T-helper 1 cell treated with Interleukin-12 subunit alpha and Interleukin-12 subunit beta and Interleukin-4 antibody, amounts not matched to agents 30 ng/mL and 1 ng/mL, for 36 hours (primary cell): ENCODE measurements around the gene MEGF6. TPM values are rescaled to one million over a fixed set of nuclear protein-coding genes. Genes with fewer than 3 reads are reported as not detected.

ENCODE experiments used
- intact Hi-C: fragments of 100-400 bp; cut with micrococcal nuclease; formaldehyde crosslinking; loops from one replicate; pipeline ENCODE4 v1.15.1; 2024
- total RNA-seq: library from RNA; stranded (reverse); gene quantifications from 2 replicates; pipeline ENCODE4 v1.2.3, GENCODE V29; 2022

Gene MEGF6
- total RNA-seq, 1 donor from 2014 or later = 9.6 TPM

DNA sequence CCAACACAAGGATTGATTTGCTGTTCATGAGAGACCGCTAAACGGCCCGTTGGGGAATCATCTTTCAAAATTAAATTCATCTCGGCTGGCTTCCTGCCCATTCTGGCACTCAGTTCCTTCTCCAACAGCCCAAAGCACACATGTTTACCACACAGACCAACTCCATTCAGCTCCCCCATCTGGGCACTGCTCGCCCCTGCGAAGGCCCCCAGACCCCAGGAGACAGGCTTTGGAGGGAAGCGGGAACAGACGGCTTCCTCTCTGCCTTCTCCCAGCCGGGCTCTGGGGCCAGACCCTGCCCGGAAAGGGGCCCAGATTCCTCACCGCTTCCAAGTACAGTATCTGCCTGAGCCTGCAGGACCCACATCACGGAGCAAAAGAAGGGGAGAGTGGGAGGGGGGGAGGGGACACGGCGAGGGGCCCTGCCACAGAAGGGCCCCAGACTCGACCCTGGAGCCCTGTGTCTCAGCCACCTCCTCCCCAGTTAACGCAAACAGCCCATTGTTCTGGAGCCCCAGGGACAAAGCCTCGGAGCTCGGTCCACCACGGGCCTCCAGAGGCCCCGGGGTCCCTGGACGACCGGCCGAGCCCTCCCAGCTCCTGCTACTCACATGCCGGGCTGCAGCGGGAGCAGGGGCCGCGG, 660 bp downstream of the MEGF6 start:
- intact Hi-C loops = no loop called here

DNA sequence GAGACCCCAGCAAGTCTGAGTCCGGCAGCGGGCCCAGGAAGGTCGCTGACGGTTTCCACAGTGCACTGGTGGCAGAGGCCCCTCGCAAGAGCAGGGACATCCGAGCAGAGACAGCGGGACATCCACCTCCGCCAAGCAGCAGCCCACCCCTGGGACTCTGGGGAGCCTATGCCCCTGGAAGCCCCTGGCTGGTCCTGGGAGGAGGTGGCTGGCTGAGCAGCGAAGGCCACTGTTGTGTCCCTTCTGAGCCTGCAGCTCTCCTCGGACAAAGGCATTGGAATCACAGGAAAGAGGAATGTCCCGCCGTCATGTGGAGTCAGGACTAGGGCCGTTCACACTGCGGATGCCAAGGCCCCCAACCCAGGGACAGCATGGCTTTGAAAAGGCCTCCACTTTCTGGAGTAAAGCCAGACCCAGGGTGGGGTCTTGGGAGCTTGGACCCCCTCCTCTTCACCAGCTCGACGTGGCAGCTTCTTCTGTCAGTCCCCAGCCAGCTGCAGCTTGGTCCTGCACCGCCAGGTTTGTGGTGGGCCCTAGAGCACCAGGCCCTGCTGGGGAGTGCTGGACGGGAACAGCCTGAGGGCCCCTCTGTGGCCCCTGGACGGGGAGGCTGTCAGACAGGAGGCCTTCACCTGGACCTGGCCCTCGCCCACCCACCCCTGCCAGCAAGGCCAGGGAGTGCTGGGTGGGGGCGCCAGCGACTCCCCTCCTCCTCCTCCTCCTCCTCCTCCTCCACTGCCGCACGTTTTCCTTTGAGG, 1.4 kb downstream of the MEGF6 start:
- intact Hi-C loops = no loop called here

DNA sequence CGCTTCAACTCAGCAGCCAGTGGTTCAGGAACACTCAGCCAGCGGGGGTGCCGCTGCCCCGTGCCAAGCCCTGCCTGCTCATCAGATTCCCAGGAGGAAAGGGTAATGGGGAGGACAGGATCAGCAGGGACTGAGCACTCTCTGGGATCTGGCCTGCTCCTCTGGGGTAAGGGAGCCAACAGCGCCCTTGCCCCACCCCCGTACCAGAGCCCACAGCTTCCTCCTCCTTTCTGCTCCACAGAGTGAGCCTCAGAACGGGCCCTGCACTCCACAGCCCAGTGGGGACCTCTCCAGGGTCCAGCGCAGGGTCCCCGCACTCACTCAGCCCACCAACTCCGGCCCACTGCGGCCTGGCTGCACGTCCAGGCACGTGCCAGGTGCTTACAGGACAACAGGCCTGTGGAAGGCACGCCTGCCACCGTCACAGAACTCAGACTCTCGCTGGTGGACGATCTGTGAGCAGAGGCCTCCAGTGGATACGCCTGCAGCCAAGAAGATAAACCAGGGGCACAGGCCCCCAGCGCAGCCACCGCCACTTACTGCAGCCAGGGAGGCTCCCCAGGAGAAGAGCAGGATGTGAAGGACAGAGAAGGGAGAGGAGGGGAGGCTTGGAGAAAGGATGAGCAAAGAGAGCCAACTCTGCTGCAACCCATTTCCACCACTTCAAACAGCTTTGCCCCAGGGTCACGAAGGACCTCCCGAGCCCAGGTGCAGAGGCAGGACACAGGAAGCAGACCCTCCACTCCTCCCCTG, 2.1 kb downstream of the MEGF6 start:
- intact Hi-C loops = no loop called here

DNA sequence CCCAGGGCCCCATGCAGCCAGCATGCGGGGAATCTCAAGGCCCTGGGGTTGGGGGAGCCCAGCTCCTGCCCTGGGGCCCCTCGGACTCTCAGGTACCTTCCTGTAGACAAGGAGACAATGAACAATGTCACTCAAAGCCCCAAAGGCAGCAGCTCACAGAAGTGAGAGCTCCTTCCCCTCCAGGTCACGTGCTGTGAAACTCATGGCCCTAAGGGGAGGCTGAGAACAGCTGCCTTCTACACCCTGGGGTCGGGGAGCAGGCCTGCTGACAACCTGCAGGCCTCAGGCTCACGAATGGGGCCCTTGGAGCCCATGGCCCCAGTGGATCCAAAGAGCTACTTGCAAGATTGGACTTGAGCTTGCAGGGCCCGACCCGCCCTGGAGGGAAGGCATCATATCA, 3.2 kb downstream of the MEGF6 start:
- intact Hi-C loops = no loop called here

DNA sequence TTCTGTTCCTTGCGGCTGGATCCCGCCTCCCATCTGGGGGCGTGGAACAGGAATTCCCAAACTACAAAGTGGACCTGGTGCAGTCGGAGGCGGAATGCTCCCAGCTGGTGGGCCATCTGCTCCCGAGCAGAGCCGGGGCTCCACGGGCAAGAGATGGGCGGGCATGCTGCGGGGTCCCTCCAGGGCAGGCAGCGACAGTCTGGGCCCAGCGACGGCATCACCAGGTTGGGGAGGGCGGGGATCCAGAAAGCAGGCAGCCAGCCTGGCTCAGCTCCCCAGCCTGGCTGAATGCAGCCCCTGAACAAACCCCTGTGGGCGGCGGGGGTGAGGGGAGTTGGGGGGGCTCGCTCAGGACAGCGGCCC, 3.6 kb downstream of the MEGF6 start:
- intact Hi-C loops = no loop called here

DNA sequence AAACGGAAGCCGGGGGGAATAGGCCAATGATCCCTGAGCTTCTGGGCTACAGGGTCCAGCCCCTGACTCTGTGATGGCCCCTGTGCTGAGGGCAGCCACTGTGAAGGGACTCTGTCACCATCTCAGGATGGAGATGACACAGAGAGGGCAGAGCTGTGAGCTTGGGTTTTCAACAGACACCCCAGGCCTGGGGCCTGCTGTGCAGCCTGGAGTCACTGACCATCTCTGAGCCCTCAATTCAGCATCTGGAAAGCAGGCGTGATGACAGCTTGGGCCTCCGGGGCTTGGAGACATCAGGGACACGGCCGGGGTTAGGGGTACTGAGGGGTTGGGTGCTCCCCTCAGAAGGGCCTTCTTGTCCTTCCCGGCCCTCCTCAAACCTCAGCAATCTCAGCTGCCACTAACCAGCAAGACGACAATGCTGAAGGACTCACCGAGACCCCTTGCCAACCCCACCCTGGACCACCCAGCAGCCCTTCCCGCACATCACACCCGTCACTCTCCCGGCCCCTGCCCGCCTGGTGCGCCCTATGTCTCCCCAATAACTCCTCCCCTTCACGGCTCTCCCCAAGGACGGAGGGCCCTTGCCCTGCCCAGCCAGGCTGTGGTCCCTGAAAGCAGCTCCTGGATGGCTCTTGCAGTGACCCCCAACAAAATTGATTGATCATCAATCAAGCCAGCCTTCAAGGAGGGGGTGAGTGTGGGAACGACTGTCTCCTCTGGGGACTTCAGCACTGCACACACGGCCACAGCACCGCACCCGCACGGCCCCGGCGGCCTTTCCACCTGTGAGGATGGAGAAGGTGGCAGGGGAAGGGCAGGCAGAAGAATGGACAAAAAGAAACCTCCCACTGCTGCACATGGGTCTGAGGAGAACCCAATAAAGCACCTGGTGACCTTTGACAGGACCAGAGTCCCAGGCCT, 4.3 kb downstream of the MEGF6 start:
- intact Hi-C loops = no loop called here

DNA sequence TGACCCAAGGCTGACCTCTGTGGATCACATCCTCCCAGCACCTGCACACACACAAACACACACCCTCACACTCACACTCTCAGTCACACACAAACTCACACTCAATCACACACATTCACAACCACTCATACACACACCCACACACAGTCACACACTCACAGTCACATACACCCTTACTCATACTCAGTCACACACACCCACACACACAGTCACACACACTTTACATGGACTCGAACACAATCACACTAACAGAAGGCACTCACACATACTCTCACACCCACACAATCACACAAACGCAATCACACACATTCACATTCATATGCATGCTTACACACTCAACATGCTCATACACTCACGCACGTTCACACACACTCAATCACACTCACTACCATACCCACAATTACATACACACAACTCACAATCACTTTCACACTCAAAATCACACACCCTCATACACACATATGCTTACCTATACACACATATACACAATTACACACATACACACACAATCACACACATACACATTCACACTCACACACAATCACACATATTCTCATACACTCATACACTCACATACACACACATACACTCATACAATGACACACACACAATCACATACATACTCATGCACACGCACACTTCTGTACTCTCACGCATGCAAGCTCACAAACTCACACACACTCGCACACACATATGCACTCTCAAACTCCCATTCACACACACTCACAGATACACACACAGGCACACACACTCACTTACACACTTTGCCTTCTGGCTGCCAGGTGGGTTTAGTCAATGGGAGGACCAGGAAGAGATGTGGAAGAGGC, 6.1 kb downstream of the MEGF6 start:
- intact Hi-C loops = no loop called here

DNA sequence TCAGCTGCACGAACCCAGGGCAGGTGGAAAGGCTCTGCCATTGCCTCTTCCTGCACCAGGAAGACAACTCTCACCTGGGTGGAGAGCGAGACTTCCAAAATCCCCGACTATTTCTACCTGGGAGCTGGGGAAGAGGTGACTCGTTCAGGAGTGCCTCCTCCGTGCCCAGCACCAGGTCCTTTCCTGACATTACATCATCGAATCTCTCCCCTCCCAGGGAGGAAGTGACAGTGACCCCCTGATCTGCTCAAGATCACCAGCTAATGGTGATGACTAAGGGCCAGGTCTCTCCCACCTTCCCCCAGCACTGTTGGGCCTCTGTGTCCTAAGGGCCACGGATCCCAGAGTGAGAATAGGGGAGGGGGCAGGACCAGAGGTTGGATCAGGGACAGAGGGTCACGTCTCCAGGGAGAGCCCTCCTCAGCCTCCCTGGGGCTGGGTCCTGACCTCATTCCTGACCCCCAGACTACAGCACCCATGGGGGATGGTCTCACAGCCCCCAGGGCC, 6.8 kb downstream of the MEGF6 start:
- intact Hi-C loops = no loop called here

DNA sequence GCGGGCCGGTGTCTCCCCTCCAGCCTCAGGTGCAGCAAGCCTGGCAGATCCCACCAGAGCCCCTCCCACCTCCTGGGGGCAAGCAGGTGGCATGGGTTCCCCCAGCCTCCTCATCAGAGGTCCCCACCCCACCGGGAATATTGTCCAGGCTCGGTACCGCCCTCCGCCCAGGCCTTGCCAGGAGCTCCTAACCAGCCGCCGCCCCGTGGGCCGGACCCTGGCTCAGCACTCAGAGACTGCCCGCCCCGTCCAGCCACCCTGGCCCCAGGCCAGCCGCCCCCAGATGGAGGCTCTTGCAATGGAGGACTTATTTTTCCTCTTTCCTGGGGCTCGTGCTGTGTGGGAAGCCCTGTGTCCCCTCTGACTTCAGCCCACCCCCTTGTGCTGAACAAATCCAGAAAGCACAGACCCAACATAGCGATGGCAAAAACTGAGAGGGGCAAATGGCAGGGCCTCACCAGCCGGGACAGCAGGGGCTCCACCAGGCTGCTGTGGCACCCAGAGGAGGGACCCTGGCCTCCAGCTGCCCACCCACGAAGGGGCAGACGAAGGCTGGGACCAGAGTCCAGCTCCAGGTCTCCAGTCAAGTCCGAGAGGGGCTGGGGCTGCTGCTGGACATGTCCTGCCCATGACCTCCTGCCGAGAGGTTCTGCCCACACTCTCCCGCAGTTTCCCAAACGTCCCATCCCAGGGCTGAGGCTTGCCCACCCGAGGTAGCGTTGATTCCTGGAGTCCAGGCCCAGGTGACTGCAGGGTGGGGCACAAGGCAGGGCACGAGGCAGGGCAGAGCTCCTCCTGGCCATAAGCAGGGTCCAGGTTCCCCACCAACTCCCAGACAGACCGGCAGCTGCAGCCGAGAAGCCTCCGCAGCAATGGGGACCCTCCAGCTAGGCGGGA, 7.5 kb downstream of the MEGF6 start:
- intact Hi-C loops = no loop called here

DNA sequence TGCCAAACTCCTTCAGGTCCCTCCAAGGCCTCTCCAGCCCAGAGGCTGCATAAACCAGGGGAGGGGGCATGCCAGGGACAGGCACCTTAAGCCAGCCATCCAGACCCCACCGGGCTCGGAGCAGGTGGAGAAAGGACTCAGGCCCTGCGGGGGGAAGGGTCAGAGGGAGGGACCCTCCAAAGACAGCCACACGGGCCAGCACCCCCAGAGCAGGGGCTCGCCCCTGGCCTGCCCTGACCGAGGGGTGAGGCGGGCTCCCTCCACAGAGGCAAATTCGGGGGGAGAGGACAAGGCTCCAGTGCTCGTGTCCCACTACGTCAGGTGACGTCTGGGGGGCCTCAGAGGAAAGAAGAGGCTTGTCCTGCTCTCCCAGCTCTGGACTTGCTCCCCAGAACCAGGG, 8.2 kb downstream of the MEGF6 start:
- intact Hi-C loops = no loop called here

DNA sequence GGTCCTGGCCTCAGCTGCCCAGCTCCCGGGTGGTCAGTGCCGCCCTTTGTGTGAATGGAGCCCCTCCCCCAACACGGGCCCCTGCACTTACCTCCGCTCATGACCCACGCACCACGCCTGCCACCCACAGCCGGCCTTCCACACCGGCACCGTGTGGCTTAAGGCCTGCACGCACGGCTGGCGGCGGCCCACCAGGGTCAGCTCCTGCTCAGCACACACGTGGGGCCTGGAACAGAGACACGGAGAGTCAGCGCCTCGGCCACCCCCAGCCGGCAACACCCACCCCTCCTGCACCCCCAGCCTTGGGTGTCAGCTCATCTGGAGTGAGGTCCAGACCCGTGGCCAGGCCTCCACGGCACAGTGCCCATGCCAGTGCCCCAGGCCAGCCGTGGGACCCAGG, 8.9 kb downstream of the MEGF6 start:
- intact Hi-C loops = no loop called here

DNA sequence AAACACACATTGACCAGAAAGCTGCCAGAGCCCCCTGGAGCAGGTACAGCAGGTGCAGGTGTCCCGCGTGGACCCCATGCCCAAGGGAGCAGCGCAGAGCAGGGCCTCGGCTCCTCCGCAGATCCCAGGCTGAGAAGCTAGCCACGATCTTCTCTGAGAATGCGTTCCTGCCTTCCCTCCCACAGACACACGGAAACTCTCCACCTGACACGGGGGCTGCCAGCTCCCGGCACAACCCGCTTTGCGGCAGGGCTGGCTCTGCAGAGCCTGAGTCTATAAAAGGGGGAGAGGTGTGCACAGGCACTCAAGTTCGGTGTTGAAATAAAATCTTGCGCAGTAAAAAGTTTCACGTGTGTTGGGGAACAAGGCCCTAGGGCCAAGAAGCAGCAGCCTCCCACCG, 9.6 kb downstream of the MEGF6 start:
- intact Hi-C loops = no loop called here

DNA sequence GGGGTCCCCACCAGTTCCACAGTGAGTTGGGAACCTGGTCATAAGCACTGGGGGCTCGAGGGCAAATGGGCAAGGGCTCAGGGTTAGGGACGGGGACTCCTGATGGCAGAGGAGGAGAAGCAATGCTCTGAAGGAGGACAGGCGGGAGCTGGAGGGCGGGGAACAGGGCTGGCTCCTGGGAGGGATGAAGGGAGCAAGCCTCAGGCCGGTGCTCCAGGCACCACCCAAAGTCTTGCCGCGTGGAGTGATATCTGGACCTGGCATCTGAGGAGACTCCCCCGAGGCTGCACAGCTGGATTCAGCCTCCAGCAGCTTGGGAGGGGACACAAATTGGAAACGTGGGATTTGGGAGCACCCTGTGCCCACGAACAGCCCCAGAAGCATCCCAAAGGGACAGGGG, 11.0 kb downstream of the MEGF6 start:
- intact Hi-C loops = no loop called here

DNA sequence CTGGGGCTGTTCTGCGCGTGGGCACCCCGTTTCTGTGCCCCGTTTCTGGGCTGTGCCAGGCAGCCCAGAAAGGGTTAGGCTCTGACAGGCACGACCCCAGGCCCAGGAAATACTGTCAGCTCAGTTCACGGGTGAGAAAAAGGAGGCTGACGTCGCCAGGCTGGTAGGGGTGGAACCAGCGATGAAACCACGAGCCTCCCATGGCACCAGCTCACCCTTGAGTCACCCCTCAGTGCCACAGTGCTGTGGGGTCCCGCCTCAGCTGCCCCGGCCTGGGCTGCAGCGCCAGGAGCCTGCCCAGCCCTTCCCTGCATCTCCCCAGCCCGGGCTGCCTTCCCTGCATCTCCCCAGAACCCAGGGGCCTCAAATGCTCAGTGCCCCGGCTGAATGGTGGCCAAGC, 11.5 kb downstream of the MEGF6 start:
- intact Hi-C loops = no loop called here

DNA sequence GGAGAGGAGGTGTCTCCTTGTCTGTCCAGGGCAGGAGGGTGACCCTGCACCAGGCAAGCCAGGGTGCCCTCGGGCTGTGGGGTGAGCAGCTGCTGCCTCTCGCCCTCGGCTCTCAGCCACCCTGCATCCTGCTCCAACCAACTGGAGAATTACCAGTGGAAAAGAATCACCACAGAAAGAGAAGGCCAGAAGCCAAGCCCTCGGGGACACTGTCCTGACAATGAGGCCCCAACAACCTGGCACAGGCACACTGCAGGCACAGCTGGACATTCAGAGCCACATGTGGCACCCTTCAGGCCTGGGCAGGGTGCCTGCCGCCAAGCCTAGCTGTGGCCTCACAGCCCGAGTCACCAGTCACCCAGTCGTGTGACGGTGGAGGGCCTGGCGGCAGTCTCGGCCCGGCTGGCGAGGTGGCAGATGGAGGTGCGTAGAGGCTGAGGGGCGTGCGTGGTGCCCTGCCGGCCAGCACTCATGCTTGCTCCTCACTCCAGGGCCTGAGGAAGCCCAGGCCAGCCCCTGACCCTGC, 12.0 kb downstream of the MEGF6 start:
- intact Hi-C loops = no loop called here

DNA sequence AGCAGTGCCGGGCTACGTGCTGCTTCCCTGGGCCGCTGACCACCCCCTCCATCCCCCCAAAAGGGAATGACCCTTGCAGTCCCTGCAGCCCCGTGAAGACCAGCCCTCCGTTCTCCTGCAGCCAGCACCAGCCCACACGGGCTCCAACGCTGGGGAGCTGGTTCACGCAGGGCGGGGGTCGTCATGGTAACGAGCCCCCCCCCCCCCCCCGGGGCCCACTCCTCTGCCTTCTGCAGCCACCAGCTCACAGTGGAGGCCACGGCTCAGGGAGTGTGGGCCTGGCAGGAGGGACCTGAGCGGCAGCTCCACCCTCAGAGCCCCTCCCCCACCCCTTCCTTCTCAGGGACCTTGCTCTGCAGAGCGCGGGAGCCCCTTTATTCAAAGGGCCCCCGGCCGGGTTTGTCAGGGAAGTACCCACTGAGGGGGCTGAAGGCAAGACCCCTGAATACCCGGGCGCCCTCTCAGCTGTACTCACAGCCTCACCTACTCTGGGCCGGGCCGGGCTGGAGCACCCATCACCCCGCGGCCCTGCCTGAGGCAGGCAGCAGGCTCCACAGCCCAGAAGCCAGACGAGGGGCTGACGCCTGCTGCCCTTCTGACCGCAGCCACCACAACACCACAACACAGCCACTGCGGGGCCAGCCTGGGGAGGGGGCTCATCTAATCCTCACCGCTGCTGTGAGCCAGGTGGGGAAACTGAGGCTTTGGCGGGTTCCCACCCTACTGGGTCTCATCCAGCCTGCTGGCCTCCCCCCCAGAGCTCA, 12.6 kb downstream of the MEGF6 start:
- intact Hi-C loops = no loop called here

DNA sequence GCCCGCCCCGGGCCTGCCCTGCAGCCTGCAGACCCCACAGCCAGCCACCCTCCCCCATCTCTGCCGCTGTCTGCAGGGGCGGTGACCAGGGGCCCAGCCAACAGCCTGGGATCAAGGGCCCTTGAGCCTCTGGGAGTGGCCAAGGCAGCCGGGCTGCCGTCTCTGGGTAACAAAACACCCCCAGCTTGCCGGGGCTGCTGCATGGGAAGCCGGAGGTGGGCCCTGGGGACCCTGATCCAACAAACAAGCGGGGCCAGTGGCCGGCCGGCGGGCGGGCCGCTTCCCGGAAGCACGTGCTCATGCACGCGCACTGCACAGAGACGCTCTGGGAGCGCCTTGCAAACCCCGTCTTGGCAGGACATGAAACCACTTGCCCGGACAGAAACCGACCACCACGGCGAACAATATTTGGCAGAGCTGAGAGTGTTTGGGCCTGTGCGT, 13.2 kb downstream of the MEGF6 start:
- intact Hi-C loops = no loop called here

DNA sequence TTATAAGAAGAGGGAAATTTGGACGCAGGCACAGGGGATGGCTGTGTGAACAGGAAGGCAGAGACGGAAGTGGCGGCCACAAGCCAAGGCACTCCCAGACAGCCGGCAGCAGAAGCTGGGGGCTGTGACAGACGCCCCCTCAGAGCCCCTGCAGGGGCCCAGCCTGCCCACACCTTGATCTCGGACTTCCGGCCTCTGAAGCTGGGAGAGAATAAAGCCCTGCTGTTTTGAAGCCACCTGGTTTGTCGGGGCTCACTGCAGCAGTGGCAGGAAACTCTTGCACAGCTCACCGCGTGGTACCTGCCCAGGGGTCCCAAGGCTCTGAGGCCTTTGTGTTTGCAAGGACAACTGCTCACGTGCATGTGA, 13.7 kb downstream of the MEGF6 start:
- intact Hi-C loops = no loop called here
